GM19099 (cell line): ENCODE data around the gene ARHGAP4.

Source experiments
- POLR2A ChIP-seq: IDR thresholded peaks from 3 replicates; pipeline ENCODE4 v1.6.1; 2011; ENCODE audit warnings: low read depth; ENCODE audit not compliant: insufficient read length; ENCODE audit errors: extremely low read depth

Gene ARHGAP4

DNA sequence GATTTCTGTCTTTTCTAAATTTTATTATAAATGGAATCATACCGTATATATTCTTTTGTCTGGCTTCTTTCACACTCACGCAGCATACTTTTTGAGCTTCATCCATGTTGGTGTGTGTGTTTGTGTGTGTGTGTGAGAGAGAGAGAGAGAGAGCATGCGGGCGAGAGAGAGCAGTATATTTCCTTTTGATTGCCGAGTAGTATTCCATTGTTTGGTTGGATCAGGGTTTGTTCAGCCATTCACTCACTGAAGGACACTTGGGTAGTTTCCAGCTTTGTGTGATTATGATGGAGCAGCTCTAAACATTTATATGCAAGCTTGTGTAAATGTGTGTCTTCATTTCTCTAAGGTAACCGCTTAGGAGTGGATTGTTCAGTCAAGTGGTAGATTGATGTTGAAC is 36.9 kb downstream of the ARHGAP4 start:
- no peak for TF ChIP-seq POLR2A

DNA sequence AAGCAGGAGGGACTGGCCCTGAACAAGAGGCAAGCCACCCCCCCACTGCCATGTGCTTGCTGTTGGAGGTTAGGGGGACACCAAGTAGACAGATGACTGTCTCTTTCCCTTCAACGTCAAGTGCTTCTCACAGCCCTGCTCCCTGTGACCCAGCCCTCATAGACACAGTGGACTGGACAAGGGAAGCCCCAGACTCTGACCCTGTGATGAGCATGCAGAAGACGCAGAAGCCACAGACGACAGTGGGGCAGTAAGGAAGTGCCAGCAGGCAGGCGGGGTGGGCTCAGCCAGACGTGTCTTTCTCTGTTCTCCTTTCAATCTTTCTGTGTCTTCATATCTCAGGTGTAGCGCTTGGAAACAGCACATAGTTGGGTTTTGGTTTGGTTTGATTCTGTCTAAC is 37.7 kb downstream of the ARHGAP4 start:
- no peak for TF ChIP-seq POLR2A

DNA sequence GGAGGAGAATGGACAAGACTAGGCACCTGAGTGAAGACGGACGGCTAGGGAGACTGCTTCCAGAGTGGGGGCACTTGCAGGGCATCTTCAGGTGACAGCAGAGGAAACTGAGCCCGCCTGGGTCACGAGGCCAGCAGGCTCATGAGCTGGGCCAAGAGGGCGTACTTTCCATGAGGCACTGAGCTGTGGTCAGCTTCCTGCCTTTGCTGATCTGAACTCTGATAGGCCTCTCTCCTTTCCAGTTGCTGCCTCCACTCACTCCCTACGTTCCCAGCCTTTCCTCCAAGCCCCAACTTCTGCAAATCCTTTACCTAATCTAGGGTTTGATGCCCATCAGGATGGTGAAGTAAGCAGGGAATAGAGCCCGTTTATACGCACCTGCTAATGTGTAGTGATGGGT is 38.7 kb downstream of the ARHGAP4 start:
- no peak for TF ChIP-seq POLR2A

- TF ChIP-seq POLR2A: no peak
These were observed 39.1 kb downstream of the ARHGAP4 start for GRCh38 chrX:153886915-153887314.

GRCh38 chrX:153885968-153886903 is 39.8 kb downstream of the ARHGAP4 start, which contains the start of gene L1CAM:
Gene L1CAM (minus strand): TSS chrX:153886173. CDS start chrX:153875836, 10,337 bp downstream.
- no peak for TF ChIP-seq POLR2A

DNA sequence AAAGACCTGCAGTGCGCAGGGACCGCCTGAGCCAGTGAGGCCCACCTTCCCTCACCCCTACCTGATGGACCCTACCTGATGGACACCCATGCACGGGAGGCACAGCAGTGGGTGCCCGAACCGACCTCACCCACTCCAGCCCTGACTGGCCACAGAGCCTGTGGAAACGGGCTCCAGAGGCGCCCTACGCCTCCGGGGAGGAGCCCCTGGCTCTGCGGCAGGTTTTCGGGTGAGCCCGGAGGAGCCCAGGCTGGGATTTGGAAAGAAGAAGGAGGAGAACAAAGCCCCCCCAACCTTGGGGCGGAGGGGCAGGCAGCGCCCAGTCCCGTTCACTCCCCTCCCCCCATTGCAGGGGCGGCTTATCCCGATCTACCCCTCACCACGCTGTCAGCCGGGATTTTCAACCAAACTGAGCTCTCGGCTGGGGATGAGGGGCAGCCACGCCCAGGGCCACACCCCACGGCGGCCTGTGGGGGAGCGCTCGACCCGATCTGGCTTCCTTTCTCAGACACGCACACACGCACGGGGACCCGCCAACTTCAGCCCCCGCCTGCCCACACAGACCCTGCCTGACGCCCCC is 40.8 kb downstream of the ARHGAP4 start:
- TF ChIP-seq POLR2A: no peak

DNA sequence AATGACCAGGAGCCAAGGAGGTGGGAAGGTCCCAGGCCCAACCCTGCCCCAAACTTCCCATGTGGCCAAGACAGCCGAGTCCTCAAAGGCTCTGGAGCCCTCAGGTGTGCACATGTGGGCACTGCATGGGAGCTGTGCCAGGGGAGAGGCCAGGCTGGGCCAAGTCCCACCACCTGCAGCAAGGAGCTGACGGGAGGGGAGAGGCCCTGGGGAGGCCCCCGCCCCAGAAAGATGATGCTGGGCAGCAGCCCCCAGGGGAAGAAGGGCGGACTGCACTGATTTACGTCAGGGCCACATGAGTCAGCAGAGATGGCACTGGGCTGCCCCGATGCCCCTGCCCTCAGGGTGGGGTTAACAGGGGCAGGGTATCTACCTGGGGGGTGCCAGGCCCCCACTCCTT is 41.5 kb downstream of the ARHGAP4 start:
- TF ChIP-seq POLR2A: no peak

DNA sequence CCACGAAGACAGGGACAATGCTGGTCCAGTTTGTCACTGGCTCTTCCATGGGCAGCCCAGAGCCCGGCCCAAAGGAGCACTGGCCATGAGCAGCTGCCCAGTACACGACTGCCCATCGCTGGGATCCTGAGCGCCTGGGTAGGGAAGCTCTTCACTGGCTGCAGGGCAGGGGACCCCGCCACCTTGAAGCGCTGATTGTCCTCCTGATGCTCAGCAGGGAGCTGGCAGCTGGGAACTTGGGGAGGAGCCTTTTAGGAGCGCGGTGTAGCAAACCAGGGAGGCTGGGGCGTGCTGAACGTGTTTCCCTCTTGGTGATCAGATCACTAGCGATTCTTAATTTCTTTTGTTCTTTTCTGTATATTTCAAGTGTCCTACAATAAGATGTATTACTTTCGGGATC is 41.9 kb downstream of the ARHGAP4 start:
- TF ChIP-seq POLR2A: no peak

- no peak for TF ChIP-seq POLR2A
These were observed 42.8 kb downstream of the ARHGAP4 start for GRCh38 chrX:153883163-153883843.

DNA sequence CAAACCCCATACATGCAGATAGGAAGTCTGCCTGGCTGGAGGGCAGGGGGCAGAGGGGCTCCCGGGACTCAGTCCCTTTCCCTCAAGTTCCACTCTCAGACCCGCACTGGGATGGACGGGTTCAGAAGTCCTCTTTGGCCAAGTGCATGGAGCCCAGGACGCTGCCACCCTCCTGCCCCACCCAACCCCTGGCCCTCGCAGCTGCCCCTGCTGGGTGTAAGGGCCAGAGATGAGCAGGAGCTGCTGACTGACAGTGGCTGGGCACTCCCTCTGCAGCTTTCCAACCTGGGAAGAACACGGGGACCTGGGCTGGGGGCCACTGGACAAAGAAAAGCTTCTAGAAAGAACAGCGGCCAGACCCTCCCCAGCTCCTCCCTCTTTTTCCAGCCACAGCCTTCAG is 43.5 kb downstream of the ARHGAP4 start:
- no peak for TF ChIP-seq POLR2A

DNA sequence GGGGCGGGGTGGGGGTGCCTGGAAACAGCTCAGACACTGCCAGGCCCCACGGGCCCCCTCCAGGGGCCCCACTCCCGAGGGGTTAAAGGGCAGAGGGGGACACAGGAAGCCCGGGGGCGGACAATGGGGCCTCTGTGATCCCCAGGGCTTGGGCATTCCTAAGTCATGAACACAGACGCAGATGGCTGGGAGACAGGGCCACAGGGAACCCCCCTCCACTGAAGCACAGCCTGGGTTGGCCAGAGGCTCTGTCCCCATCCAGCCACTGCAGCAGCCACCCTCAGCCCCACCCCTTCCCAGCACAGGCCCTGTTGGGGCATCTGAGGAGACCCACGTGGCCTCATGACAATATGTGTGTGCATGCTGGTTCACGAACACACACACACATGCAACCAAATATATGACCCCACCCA is 44.0 kb downstream of the ARHGAP4 start:
- TF ChIP-seq POLR2A: no peak

GRCh38 chrX:153881281-153881680 is 44.8 kb downstream of the ARHGAP4 start:
- no peak for TF ChIP-seq POLR2A

DNA sequence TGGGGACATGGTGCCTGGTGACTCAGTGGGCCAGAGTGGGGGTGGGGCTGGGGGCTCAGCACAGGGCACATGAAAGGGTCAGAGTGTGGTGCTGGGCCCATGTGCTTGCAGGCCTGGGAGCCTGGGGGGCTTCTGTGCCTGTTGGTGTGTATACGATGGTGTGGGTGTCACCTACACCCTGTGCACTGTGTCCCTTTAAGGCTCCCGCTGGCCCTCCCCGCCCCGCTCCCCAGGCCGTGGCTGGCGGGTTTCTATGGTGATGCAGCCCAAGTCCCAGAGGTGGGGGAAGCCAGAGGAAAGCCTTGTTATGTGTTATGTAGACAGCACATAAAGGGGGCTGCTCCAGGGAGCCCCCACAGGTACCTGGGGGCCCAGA is 45.6 kb downstream of the ARHGAP4 start:
- TF ChIP-seq POLR2A: no peak

DNA sequence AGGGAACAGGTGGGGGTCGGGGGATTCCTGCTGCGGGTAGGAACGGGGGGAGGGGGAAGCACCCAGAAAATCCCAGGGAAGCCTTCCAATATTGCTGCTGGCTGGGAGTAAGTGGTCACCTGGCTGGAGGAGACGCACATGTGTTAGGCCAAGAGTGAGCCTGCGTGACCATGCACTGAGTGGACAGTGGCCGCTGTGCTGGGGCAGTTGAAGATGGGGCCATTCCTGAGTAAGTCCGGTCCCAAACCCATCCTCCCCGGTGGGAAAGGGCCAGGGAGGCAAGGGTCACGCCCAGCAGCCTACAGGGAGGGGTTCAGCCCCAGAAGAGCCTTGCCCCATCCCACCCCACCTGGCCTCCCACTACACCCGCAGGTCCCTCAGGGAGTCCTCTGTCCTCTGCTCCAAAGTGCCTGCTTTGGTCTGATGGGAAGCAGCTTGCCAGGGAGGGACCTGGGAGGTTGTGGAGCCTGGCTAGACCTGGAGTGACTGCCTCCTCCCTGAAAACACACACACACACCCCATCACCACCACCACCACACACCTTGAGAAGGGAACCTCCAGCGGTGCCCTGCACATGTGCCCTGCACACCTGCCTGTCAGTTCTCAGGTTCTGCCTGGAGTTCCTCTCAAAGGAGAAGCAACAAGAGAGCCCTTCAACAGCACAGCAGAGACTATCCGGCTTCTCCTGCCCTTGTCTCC is 46.2 kb downstream of the ARHGAP4 start:
- TF ChIP-seq POLR2A: no peak
